AG04449 (cell line): Measurements from ENCODE around the gene TRIM43B.
"Not testable (repeated sequence)": the region's sequence is repeated elsewhere in the genome, so short reads cannot be mapped to it uniquely, and the experiment has no call there.

Experiments
- CTCF ChIA-PET: fragments of 350-600 bp; formaldehyde crosslinking; extraction: SDS; loops from one replicate; lab custom pipeline; 2021; ENCODE audit warnings: antibody characterized with exemption; lab: Yijun Ruan, JAX
- POLR2A ChIA-PET: fragments of 400-600, 350-600 bp; formaldehyde crosslinking; extraction: SDS; loops from one replicate; lab custom pipeline; 2020; ENCODE audit warnings: antibody characterized with exemption, inconsistent platforms; lab: Yijun Ruan, JAX
- DNase-seq: peaks from one replicate; pipeline ENCODE4 v3.0.0-alpha.2; 2010; ENCODE audit warnings: low read depth, low spot score
- H3K4me3 ChIP-seq: 2 replicates; pipeline ENCODE4 v1.5.1; 2011; ENCODE audit warnings: low read depth, mild to moderate bottlenecking, control low read depth, low read length
- TF ChIP-seq, protein P1 (sequence below): IDR thresholded peaks from one replicate; pipeline ENCODE4 v1.5.1; 2011; ENCODE audit warnings: mild to moderate bottlenecking, moderate library complexity, low read length, control low read depth, inconsistent platforms; ENCODE audit not compliant: insufficient read depth; ENCODE audit errors: missing control alignments

The TRIM43B gene

DNA sequence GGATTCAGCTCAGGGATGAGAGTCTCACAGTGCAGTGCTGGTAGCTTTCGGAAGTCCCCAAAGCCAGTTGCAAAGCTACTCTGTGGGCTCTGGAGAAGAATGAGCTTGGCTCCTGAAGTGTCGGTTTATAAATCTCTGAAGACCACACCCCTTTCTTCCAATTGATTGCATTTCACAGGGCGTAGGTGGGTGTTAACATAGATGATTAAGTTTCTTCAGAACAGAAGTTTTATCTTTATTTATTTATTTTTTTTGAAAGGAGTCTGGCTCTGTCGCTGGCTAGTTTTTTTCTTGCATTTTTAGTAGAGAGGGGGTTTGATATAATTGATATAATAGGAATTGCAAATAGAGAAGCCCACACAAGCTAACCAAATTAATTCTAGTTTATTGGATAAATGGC, at the start of gene TRIM43B:
TSS of gene TRIM43B (minus strand) at position 101 of the 400 bp plus-strand sequence. CDS start 2,040 bp downstream, outside the sequence.
- H3K4me3 ChIP-seq, CTCF ChIA-PET, DNase-seq, POLR2A ChIA-PET: not testable (repeated sequence)

DNA sequence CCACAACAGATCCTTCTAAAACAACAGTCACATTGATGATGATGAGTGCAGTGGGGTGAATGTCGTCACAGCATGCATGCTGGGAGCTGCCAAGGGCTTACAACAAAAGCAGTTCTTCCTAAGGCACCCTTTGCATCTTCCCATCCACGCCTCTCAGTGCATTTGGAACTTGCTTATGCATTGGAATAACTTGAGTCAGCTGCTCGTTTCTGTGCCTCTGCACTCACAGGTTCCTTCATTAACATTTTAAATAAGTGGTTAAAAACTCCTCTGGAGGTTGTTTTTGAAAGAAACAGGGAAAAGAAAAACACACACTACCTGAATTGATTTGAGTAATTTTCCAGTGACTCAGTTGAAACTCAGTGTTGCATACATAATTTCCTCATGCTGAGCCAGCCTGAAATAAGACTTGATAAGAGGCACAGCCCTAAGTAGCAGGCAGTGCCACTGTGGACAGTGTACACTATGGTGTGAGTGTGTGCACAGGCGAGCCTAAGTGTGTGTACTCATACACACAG, 46.8 kb upstream of the TRIM43B start:
- CTCF ChIA-PET, result no interaction called here
- DNase-seq, result no peak

DNA sequence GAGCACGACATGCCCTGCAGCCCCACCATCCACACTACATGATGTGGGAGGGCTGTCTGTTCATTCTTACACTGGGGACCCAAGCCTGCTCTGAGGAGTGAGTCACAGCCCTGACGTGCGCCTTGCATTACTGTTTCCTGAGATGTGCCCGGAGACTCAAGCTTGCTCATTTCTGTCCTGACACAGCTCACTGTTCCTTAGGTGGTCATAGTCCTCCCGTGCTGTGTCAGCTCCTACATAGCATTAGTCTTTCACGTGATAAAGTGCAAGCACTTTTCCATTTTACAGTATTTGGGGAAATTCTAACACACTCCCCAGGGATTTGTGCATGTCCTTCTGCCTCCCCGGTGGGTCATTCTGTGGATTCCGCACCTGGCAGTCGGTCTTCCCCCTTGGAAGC, 46.2 kb upstream of the TRIM43B start:
- CTCF ChIA-PET, result no interaction called here
- TF ChIP-seq, protein P1, sequence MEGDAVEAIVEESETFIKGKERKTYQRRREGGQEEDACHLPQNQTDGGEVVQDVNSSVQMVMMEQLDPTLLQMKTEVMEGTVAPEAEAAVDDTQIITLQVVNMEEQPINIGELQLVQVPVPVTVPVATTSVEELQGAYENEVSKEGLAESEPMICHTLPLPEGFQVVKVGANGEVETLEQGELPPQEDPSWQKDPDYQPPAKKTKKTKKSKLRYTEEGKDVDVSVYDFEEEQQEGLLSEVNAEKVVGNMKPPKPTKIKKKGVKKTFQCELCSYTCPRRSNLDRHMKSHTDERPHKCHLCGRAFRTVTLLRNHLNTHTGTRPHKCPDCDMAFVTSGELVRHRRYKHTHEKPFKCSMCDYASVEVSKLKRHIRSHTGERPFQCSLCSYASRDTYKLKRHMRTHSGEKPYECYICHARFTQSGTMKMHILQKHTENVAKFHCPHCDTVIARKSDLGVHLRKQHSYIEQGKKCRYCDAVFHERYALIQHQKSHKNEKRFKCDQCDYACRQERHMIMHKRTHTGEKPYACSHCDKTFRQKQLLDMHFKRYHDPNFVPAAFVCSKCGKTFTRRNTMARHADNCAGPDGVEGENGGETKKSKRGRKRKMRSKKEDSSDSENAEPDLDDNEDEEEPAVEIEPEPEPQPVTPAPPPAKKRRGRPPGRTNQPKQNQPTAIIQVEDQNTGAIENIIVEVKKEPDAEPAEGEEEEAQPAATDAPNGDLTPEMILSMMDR, result no peak
- peak; percentile 31 for DNase-seq
- no peak overlapping the region for H3K4me3 ChIP-seq
- POLR2A ChIA-PET, result no interaction called here

More for the DNA sequence above, 46.8 kb upstream of the TRIM43B start:
- TF ChIP-seq, protein P1, result no peak
- H3K4me3 ChIP-seq, result no peak overlapping the region
- POLR2A ChIA-PET, result no interaction called here

DNA sequence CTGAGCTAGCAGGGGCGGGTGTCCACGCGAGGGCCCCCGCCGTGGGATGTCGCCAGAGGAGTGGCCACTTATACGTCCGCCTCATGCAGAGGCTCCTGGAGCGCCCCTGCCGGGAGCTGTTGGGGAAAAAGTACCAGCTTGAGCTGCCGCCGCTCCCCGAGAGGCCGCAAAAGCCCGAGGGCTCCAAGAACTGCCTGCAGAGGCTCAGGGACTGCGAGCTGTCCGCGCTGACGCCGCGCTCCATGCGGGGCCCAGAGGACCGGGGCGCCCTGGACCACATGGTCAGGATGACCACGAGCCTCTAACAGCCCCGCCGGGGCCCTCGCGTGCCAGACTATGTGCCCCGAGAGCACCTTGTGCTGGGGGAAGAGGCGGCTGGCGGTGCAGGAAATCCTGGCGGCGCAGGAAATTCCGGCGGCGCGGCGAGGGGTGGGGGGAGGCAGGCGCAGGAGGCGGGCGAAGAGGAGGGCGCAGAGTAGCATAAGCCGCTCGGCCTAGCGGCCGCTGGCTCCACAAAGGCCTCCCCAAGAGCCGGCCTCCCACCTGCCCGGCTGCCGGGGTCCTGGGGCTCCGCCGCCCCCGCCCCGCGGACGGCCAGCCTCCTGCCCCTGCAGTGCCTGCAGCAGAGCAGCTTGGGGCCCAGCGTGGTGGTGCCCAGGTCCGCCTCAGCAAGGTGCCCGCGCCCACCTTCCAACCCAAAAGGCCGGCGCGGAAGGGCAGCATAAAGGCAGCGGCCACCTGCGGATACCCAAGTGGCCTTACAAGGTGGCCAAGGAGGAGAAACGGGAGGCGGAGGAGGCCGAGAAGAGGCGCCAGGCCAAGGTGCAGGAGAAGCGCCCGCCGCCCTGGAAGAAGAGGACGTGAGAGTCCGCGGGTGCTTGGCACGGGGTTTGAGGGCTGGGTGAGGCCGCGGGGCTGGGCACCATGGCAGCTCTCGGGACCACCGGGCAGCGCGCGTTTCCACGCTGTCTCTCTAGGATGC, 42.1 kb upstream of the TRIM43B start:
- DNase-seq, result peak; percentile 5
- ChIA-PET CTCF (interaction anchor here (0.8 to 2.2 kb wide), 7 partner anchors 10 to 203 kb away, joined by 3 to 5 read pairs (median 3); no protein-coding TSS in a partner anchor), POLR2A (no interaction called here)
- peak overlapping the region; percentile 72 for H3K4me3 ChIP-seq
- TF ChIP-seq, protein P1, result peak; percentile 40

DNA sequence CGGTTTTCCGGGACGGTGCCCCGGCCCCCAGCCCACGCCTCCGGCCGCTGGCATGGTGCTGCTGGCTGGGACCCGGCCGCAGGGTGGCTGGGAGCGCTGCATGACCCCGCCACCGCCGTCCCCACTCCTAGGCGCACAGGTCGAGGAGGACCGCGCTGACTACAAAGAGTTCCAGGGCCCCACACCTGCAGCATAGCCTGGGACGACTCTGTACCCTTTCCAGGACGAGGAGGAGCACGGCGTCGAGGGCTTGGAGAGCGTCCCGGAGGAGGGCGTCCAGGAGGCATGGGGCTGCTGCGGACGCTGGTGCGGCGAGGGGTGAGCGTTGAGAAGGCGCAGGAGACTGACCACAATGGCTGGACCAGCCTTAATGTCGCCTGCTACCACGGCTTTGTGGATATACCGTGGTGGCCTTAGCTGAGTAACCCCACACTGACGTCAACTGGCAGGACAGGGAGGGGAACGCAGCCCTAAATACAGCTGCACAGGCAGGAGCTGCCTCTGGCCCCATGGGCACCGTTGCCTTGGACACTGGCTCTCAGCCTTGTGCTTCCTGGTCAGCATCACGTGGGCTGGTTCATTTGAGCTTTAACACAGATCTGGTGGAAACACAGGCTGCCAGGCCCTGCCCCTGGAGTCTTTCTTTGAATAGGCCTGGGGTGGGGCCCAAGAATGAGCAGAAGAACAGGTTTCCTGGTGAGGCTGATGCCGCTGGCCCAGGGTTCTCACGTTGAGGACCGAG, 40.9 kb upstream of the TRIM43B start:
- DNase-seq, result no peak
- H3K4me3 ChIP-seq, result peak overlapping the region; percentile 72
- POLR2A ChIA-PET, result no interaction called here
- CTCF ChIA-PET, result interaction anchor here (0.8 to 2.2 kb wide), 6 partner anchors 11 to 204 kb away, joined by 3 to 5 read pairs (median 3); no protein-coding TSS in a partner anchor
- TF ChIP-seq, protein P1, result no peak

DNA sequence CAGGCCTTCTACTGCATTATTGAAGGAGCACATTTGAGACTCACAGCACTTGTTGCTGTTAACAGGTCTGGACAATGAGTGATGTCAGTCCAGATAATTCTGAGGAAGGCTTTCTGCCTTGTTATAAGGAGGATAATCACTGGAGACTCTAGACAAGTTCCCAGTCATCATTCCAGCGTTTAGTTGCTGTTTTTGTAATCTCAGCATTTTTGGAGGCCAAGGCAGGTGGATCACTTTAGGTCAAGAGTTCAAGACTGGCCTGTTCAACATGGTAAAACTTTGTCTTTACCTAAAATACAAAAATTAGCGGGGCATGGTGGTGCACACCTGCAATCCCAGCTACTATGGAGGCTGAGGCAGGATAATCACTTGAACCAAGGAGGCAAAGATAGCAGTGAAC, 39.6 kb upstream of the TRIM43B start:
- POLR2A ChIA-PET, result no interaction called here
- TF ChIP-seq, protein P1, result no peak
- no peak overlapping the region for H3K4me3 ChIP-seq
- DNase-seq, result no peak
- CTCF ChIA-PET, result no interaction called here
